Ascending aorta (tissue), 2 donors: ENCODE measurements around the gene CTAG1A. TPM values are rescaled to one million over a fixed set of nuclear protein-coding genes. Genes with fewer than 3 reads are reported as not detected.

ENCODE experiments used
- DNase-seq, 2 donors: peaks; one replicate each; pipeline ENCODE4 v3.0.0-alpha.2; 2019; ENCODE audit warnings: low spot score in 2 of 2
- H3K27ac ChIP-seq, 2 donors: fragments of 200-600 bp; sonication (generic); one replicate each; pipeline ENCODE4 v1.5.1; 2016 to 2017; ENCODE audit warnings: mild to moderate bottlenecking in 1 of 2
- H3K27me3 ChIP-seq: fragments of 200-600 bp; sonication (generic); one replicate; pipeline ENCODE4 v1.5.1; 2017
- H3K36me3 ChIP-seq, 2 donors: fragments of 200-600 bp; sonication (generic); one replicate each; pipeline ENCODE4 v1.5.1; 2016
- H3K4me1 ChIP-seq, 2 donors: fragments of 200-600 bp; sonication (generic); one replicate each; pipeline ENCODE4 v1.5.1; 2016 to 2017; ENCODE audit warnings: mild to moderate bottlenecking in 1 of 2
- H3K4me3 ChIP-seq, 2 donors: fragments of 200-600 bp; sonication (generic); one replicate each; pipeline ENCODE4 v1.5.1; 2016 to 2017; ENCODE audit warnings: mild to moderate bottlenecking in 1 of 2
- H3K9me3 ChIP-seq, 2 donors: fragments of 200-600 bp; sonication (generic); one replicate each; pipeline ENCODE4 v1.5.1; 2016
- CTCF ChIP-seq, 3 experiments: fragments of 200-600 bp in 2 of 3; fragments of 450-650 bp in 1 of 3; sonication (generic) in 2 of 3; IDR thresholded peaks; one replicate each; pipeline ENCODE4 v1.5.1; 2016 to 2019; ENCODE audit warnings: antibody characterized with exemption in 3 of 3, mild to moderate bottlenecking in 1 of 3, moderate library complexity in 1 of 3
- intact Hi-C: fragments of 100-400 bp; cut with DNase I; formaldehyde crosslinking; loops from one replicate; pipeline ENCODE4 v1.15.1; 2023
- total RNA-seq: library from RNA; depleted of rRNA; stranded (reverse); fragments of >200 nt; gene quantifications from one replicate; pipeline ENCODE4 v1.1.0, GENCODE V29; 2016

The CTAG1A gene
- total RNA-seq, 1 donor from 2014 or later: not detected

GRCh38 chrX:154541896-154542722 lies 42.8 kb upstream of the CTAG1A start:
- intact Hi-C loops: loop anchor here (5.0 kb wide), 1 partner anchor 570 kb away; the partner anchor contains the start of genes HCFC1 and TMEM187
- DNase-seq: peak; percentile 67 to 96
- H3K36me3 ChIP-seq: no peaks in the 10 kb centered on the region
- H3K4me1 ChIP-seq: peaks cover 10 to 28% of the 10 kb centered on the region in 2 donors
- H3K9me3 ChIP-seq: no peaks in the 10 kb centered on the region
- peak overlapping the region; percentile 91 to 92 for H3K27ac ChIP-seq
- TF ChIP-seq CTCF (IDR thresholded peaks at IDR 0.05): no peak
- peak overlapping the region in 1 of 2 donors; percentile 29 for H3K4me3 ChIP-seq
- H3K27me3 ChIP-seq: no peaks in the 10 kb centered on the region

GRCh38 chrX:154542723-154543424 lies 42.1 kb upstream of the CTAG1A start:
- no peaks in the 10 kb centered on the region for H3K27me3 ChIP-seq
- peaks cover 10 to 28% of the 10 kb centered on the region in 2 donors for H3K4me1 ChIP-seq
- TF ChIP-seq CTCF (IDR thresholded peaks at IDR 0.05): no peak
- peak overlapping the region in 1 of 2 donors; percentile 29 for H3K4me3 ChIP-seq
- DNase-seq: peak in 1 of 2 donors; percentile 79
- intact Hi-C loops: loop anchor here (5.0 kb wide), 1 partner anchor 571 kb away; the partner anchor contains the start of genes HCFC1 and TMEM187
- H3K27ac ChIP-seq: peak overlapping the region; percentile 91 to 92
- no peaks in the 10 kb centered on the region for H3K9me3 ChIP-seq
- H3K36me3 ChIP-seq: no peaks in the 10 kb centered on the region

- H3K4me1 ChIP-seq: peaks cover 13 to 24% of the 10 kb centered on the region in 2 donors
- intact Hi-C loops: no loop called here
- no peak for TF ChIP-seq CTCF (IDR thresholded peaks at IDR 0.05)
- H3K27me3 ChIP-seq: no peaks in the 10 kb centered on the region
- H3K27ac ChIP-seq: peak overlapping the region; percentile 62 to 81
- peak overlapping the region; percentile 63 to 70 for H3K4me3 ChIP-seq
- H3K9me3 ChIP-seq: no peaks in the 10 kb centered on the region
- no peak for DNase-seq
- no peaks in the 10 kb centered on the region for H3K36me3 ChIP-seq
Measured at GRCh38 chrX:154545673-154546274, 39.2 kb upstream of the CTAG1A start.

- no peaks in the 10 kb centered on the region for H3K27me3 ChIP-seq
- H3K4me1 ChIP-seq: peaks cover 11 to 18% of the 10 kb centered on the region in 2 donors
- no peaks in the 10 kb centered on the region for H3K9me3 ChIP-seq
- DNase-seq: no peak
- H3K36me3 ChIP-seq: no peaks in the 10 kb centered on the region
- intact Hi-C loops: no loop called here
- peak within 1 kb of the TSS; percentile 63 to 70 for H3K4me3 ChIP-seq
- peak within 1 kb of the TSS; percentile 81 to 83 for H3K27ac ChIP-seq
- no peak for TF ChIP-seq CTCF (IDR thresholded peaks at IDR 0.05)
Measured at GRCh38 chrX:154546354-154547244, 38.3 kb upstream of the CTAG1A start, which contains the start of gene G6PD. G6PD (minus strand) TSS chrX:154546846; CDS start chrX:154546155, 691 bp downstream.
